Skin epidermis (tissue), 12 donors: Measurements from ENCODE around the gene CYP2B6.
"Not testable (repeated sequence)": the region's sequence is repeated elsewhere in the genome, so short reads cannot be mapped to it uniquely, and the experiment has no call there.

Source experiments
- H3K27ac ChIP-seq, 21 experiments: fragments of 200-600 bp; sonication (generic) in 11 of 21; one replicate each; pipeline ENCODE4 v1.5.0; 2020; ENCODE audit warnings: mild to moderate bottlenecking in 3 of 21, inconsistent platforms in 2 of 21, moderate library complexity in 2 of 21
- H3K4me3 ChIP-seq, 7 experiments: fragments of 200-600 bp; sonication (generic) in 2 of 7; one replicate each; pipeline ENCODE4 v1.5.0; 2020; ENCODE audit warnings: inconsistent platforms in 2 of 7, mild to moderate bottlenecking in 2 of 7, moderate library complexity in 1 of 7

CYP2B6 gene

GRCh38 chr19:40976724-40977123 is 14.4 kb upstream of the CYP2B6 start:
- Histone ChIP-seq H3K27ac (no peak overlapping the region), H3K4me3 (no peak overlapping the region)

DNA sequence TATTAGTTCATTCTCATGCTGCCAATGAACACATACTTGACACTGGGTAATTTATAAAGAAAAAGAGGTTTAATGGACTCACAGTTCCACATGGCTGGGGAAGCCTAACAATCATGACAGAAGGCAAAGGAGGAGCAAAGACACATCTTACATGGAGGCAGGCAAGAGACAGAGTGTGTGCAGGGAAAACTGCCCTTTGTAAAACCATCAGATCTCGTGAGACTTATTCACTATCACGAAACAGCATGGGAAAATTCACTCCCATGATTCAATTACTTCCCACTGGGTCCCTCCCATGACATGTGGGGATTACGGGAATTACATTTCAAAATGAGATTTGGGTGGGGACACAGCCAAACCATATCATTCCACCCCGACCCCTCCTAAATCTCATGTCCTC is 11.3 kb upstream of the CYP2B6 start:
- H3K27ac ChIP-seq, H3K4me3 ChIP-seq: not testable (repeated sequence)

DNA sequence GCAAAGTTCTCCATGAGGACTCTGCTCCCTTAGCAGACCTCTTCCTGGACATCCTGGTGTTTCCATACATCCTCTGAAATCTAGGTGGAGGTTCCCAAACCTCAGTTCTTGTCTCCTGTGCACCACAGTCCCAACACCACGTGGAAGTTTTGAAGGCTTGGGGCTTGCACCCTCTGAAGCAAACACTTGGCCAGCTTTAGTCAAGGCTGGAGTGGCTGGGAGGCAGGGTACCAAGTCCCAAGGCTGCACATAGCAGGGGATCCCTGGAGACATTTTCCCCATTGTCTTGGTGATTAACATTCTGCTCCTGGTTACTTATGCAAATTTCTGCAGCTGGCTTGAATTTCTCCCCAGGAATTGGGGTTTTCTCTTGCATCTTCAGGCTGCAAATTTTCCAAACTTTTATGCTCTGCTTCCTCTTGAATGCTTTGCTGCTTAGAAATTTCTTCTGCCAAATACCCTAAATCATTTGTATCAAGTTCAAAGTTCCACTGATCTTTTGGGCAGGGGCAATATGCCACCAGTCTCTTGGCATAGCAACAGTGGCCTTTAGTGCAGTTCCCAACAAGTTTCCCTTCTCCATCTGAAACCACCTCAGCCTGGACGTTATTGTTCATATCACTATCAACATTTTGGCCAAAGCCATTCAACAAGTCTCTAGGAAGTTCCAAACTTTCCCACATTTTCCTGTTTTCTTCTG is 10.2 kb upstream of the CYP2B6 start:
- not testable (repeated sequence) for H3K4me3 ChIP-seq, H3K27ac ChIP-seq

GRCh38 chr19:40981591-40981990 is 9.5 kb upstream of the CYP2B6 start:
- no peak overlapping the region for H3K27ac ChIP-seq

DNA sequence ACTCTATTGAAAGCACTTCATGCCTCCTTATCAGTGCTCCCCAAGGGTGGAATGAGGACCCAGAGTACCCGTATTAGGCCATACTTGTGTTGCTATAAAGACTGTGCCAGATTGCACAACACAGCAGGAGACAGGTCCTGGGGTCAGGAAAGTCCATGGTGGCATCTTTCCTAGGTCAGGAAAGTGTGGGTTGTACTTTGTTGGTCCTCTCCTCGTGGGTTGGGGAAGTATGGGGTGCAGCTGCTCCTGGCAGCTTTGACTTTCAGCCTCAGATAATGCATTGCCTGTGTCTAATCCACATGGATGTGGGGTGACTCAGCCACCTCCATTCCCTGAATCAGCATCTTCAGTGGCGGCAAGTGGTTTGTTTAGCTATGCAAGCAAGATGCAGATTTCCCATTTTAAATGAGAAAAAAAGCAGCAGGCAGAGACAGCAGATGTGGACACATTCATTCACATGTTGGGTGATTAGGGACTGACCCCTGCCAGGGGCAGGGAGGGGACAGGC is 8.4 kb upstream of the CYP2B6 start:
- Histone ChIP-seq H3K27ac (no peak overlapping the region), H3K4me3 (no peak overlapping the region)

More at GRCh38 chr19:40981591-40981990, 9.5 kb upstream of the CYP2B6 start:
- H3K4me3 ChIP-seq, result no peak overlapping the region

DNA sequence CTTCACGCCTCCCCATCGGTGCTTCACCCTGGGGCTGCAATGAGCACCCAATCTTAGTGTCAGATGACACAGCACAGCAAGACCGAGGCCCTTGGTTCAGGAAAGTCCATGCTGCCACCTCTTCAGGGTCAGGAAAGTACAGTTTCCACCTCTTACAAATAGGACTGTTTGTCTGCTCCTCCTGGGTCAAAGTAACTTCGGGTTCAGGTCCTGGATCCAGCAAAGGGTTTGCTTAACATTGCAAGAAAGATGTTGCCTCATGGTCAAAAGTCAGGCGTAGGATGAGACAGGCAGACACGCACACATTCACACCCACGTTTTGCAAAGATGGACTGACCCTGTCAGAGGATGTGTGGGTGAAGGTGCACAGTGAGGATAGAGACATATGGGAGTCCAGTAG is 1.6 kb upstream of the CYP2B6 start:
- no peak overlapping the region for H3K27ac ChIP-seq
- H3K4me3 ChIP-seq, result no peak overlapping the region

DNA sequence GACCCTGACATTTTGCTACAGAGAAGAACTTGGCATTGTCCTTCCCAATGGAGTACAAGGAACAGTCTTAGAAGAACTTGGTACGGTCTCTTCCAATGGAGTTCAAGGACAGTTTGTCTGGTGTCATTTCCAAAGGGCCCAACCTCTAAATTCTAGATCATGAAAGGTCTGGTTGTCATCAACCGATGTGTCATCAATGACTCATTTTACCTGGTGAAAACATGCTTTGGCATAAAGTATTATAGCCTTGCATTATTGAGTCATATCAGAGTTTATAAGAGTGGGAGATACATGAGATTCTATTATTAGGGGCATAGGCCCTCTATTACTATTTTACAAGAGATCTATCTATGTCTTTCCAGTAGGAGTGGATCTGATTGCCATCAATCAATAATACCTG is 4.3 kb downstream of the CYP2B6 start:
- H3K27ac ChIP-seq, result no peak overlapping the region

DNA sequence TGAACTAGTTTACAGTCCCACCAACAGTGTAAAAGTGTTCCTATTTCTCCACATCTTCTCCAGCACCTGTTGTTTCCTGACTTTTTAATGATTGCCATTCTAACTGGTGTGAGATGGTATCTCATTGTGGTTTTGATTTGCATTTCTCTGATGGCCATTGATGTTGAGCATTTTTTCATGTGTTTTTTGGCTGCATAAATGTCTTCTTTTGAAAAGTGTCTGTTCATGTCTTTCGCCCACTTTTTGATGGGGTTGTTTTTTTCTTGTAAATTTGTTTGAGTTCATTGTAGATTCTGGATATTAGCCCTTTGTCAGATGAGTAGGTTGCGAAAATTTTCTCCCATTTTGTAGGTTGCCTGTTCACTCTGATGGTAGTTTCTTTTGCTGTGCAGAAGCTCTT is 7.9 kb downstream of the CYP2B6 start:
- H3K27ac ChIP-seq, H3K4me3 ChIP-seq: not testable (repeated sequence)

More for the DNA sequence above, 4.3 kb downstream of the CYP2B6 start:
- no peak overlapping the region for H3K4me3 ChIP-seq

- no peak overlapping the region for H3K4me3 ChIP-seq
- no peak overlapping the region for H3K27ac ChIP-seq
These were observed 9.2 kb downstream of the CYP2B6 start for GRCh38 chr19:41000310-41000737.

DNA sequence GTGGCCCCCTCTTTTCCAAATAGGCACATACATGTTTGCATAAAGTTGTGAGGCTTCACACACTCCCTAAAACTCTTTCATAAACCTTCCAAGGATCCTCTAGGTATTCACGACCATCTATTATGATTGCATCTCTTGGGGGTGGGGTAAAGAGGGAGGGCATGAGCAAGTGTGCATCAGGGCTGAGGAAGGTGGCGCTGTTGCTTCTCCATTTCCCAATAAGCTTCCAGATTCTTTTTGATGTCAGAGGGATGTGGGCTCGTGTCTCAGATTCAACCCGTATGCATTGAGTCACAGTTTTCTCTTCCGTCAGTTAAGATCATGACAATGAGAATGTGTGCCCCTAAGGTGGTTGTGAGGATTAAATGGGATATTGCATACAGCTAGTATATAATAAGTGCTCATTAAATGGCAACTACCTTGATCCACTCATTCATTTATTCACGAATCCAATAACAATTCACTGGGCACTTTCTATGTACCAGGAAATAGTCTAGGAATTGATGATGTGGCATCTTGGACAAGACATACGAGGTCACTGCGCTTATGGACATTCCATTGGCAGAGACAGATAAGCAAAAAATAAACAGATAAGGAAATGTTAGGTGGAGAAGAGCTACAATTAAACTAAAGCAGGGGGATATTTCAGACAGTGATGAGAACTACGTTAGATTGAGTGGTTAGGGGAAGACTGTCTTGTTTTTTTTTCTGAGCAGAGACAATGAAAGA is 10.3 kb downstream of the CYP2B6 start:
- no peak overlapping the region for H3K27ac ChIP-seq

DNA sequence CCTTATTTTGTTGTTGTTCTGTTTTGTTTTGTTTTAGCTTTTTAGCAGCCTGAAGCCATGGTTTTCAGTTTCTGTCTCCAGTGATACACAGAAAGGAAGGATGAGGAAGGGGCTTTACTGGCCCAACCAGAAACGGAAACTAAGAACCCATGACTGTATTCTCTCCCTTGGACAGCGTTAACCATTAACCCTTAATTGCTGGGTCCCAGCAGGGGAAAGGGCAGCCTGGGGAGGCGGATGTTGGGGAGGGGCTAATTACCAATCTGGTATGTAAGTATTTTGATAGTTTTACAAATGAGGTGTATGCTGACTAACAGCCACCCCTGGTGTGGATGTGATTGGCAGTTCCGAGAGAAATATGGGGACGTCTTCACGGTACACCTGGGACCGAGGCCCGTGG is 12.6 kb downstream of the CYP2B6 start:
- H3K27ac ChIP-seq, H3K4me3 ChIP-seq: not testable (repeated sequence)

More for the DNA sequence above, 10.3 kb downstream of the CYP2B6 start:
- H3K4me3 ChIP-seq, result no peak overlapping the region

DNA sequence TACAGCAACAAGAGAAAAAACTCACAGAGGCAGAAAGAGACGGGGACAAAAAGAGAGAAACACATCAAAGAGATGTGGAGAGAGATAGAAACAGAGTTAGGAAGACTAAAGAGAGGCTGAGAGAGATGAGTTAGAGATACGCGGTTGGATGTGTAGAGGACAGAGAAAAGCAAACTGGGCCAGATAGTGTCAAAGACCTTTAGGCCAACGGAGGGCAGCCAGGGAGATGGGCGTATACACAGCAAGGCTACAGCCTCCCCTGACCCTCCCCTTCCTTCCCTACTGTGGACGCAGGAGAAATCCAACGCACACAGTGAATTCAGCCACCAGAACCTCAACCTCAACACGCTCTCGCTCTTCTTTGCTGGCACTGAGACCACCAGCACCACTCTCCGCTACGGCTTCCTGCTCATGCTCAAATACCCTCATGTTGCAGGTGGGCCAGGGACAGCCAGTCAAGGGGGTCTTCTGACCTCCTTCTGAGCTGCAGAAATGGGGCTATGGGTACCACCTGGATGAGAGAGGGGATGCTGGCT is 18.7 kb downstream of the CYP2B6 start:
- Histone ChIP-seq H3K27ac (no peak overlapping the region), H3K4me3 (no peak overlapping the region)

DNA sequence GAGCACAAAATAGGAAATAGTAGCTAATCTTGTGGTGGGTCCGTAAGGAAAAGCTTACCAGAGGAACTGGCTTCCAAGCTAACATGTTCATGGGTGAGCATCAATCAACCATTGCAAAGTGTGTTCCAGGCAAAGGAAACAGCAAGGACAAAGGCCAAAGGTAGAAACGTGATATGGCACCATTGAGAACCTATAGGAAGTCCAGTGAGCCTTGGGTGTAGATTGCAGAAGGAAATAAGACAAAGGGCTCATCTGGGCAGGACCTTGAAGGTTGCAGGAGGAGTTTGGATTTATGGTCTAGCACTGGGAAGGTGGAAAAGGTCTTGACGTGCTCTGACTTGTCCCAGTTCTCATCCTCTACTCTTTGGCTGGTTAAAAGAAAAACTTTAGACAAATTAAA is 22.3 kb downstream of the CYP2B6 start:
- Histone ChIP-seq H3K4me3 (no peak overlapping the region), H3K27ac (no peak overlapping the region)

- no peak overlapping the region for H3K27ac ChIP-seq
- H3K4me3 ChIP-seq, result no peak overlapping the region
These were observed 23.6 kb downstream of the CYP2B6 start for GRCh38 chr19:41014643-41015042.

GRCh38 chr19:41016488-41017071 is 25.5 kb downstream of the CYP2B6 start:
- H3K4me3 ChIP-seq, result no peak overlapping the region
- no peak overlapping the region for H3K27ac ChIP-seq

GRCh38 chr19:41018736-41019290 is 27.7 kb downstream of the CYP2B6 start:
- H3K4me3 ChIP-seq, result no peak overlapping the region
- no peak overlapping the region for H3K27ac ChIP-seq

GRCh38 chr19:41019346-41019745 is 28.3 kb downstream of the CYP2B6 start:
- no peak overlapping the region for H3K4me3 ChIP-seq
- no peak overlapping the region for H3K27ac ChIP-seq

GRCh38 chr19:41023193-41023592 is 32.1 kb downstream of the CYP2B6 start:
- H3K4me3 ChIP-seq, result no peak overlapping the region

GRCh38 chr19:41025411-41025810 is 34.3 kb downstream of the CYP2B6 start:
- H3K4me3 ChIP-seq, result no peak overlapping the region

More at GRCh38 chr19:41023193-41023592, 32.1 kb downstream of the CYP2B6 start:
- H3K27ac ChIP-seq, result no peak overlapping the region

DNA sequence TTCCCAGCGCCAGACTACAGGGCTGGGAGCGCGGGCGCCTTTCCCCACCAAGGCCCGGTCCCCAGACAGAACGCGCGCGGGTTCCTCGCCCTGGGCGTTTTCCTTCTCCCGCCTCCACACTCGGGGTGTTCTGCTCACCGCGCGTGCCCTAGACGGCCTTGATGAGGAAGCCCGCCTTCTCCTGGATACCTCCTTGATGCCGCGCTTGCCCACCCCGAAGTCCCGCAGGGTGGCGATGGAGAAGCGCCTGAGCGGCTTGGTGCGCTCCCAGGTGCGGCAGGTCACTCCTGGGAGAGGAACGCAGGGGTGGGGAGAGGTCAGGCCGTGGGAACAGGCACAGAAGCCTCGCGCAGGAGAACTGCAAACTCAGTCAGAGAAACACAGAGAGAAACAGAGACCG is 34.8 kb downstream of the CYP2B6 start:
- Histone ChIP-seq H3K27ac (no peak overlapping the region), H3K4me3 (no peak overlapping the region)

More at GRCh38 chr19:41025411-41025810, 34.3 kb downstream of the CYP2B6 start:
- H3K27ac ChIP-seq, result no peak overlapping the region
